Lower lobe of right lung (tissue), 2 donors: ENCODE results near the gene KANTR. TPM values are rescaled to one million over a fixed set of nuclear protein-coding genes. Genes with fewer than 3 reads are reported as not detected.

ENCODE experiments used
- ATAC-seq, 2 donors: fragments of 200-7000 bp; cut with Tn5 transposase; one replicate each; pipeline ENCODE4 v1.9.1; 2020 to 2022; ENCODE audit warnings: mild to moderate bottlenecking in 2 of 2, moderate library complexity in 2 of 2
- DNase-seq: peaks from one replicate; pipeline ENCODE4 v3.0.0-alpha.2; 2020
- H3K27ac ChIP-seq: fragments of 200-600 bp; one replicate; pipeline ENCODE4 v1.8.0; 2022
- H3K27me3 ChIP-seq: fragments of 200-600 bp; one replicate; pipeline ENCODE4 v1.8.0; 2022; ENCODE audit warnings: low read depth
- H3K36me3 ChIP-seq: fragments of 200-600 bp; one replicate; pipeline ENCODE4 v1.8.0; 2022; ENCODE audit warnings: mild to moderate bottlenecking
- H3K4me1 ChIP-seq: fragments of 200-600 bp; one replicate; pipeline ENCODE4 v1.8.0; 2022
- H3K4me3 ChIP-seq: fragments of 200-600 bp; one replicate; pipeline ENCODE4 v1.8.0; 2022; ENCODE audit warnings: mild to moderate bottlenecking
- H3K9me3 ChIP-seq: fragments of 200-600 bp; one replicate; pipeline ENCODE4 v1.8.0; 2022
- intact Hi-C: fragments of 100-400 bp; cut with DNase I; formaldehyde crosslinking; loops from one replicate; pipeline ENCODE4 v1.11.0; 2022
- total RNA-seq: library from RNA; stranded (reverse); fragmentation: NEBNext Ultra II Directional; extraction: Animal tissue kit (Norgen Biotek cat#: 25700); gene quantifications from one replicate; pipeline ENCODE4 v1.2.1, GENCODE V29; 2021
- TF ChIP-seq, protein P1 (sequence below): fragments of 200-600 bp; IDR thresholded peaks from one replicate; pipeline ENCODE4 v1.8.0; 2022; ENCODE audit warnings: antibody characterized with exemption, mild to moderate bottlenecking
- donor health status: DM: no; HTN: yes; CAD: no; lungs with severe emphysema.

Gene KANTR
- total RNA-seq, 1 donor from 2014 or later, result 14.8 TPM

DNA sequence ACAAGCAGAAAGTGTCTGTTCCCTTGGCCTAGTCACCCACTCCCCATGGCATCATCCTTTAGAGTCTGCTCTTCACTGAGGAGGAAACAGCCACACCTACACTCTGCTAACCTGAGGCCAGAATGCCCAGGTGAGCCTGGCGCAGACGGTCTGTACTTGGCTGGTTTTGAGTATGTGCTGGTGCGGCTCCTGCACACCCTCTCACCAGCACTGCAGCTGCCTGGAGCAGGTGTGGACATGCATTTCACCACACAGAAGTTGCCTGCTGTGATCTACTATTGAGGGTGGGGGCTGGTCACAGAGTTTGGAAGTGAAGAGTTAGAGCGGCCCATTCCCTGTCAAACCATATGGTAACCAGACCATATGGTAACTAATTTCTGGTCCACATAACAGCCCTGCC is 39.5 kb downstream of the KANTR start:
- H3K27ac ChIP-seq, result no peak overlapping the region
- no peaks in the 10 kb centered on the region for H3K9me3 ChIP-seq
- no peaks in the 10 kb centered on the region for H3K4me1 ChIP-seq
- TF ChIP-seq, protein P1, sequence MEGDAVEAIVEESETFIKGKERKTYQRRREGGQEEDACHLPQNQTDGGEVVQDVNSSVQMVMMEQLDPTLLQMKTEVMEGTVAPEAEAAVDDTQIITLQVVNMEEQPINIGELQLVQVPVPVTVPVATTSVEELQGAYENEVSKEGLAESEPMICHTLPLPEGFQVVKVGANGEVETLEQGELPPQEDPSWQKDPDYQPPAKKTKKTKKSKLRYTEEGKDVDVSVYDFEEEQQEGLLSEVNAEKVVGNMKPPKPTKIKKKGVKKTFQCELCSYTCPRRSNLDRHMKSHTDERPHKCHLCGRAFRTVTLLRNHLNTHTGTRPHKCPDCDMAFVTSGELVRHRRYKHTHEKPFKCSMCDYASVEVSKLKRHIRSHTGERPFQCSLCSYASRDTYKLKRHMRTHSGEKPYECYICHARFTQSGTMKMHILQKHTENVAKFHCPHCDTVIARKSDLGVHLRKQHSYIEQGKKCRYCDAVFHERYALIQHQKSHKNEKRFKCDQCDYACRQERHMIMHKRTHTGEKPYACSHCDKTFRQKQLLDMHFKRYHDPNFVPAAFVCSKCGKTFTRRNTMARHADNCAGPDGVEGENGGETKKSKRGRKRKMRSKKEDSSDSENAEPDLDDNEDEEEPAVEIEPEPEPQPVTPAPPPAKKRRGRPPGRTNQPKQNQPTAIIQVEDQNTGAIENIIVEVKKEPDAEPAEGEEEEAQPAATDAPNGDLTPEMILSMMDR, result no peak
- intact Hi-C loops, result no loop called here
- H3K4me3 ChIP-seq, result no peak overlapping the region
- H3K36me3 ChIP-seq, result peaks cover 6% of the 10 kb centered on the region
- DNase-seq (no peak), ATAC-seq (no peak)
- no peaks in the 10 kb centered on the region for H3K27me3 ChIP-seq

DNA sequence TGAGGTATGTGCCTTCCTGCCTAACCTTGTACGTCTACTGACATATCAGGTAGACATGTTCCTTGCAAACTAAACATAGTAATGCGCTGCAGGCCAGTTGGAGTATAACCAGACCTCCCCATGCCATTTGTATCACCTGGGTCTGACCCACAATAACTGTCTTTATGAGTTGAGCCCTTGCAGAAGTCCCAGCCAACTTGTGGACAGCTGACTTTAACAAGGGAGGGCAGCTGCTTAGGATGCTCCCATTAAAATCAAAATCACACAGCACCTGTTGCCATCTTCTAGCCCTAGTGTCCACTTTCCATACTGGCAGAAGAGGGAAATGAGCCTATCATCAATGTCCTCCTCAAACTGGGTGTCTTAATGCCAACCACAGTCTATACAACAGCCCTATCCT is 41.6 kb downstream of the KANTR start:
- TF ChIP-seq, protein P1, result no peak
- intact Hi-C loops, result no loop called here
- no peak for DNase-seq
- H3K27me3 ChIP-seq, result no peaks in the 10 kb centered on the region
- no peaks in the 10 kb centered on the region for H3K9me3 ChIP-seq
- no peak for ATAC-seq
- no peak overlapping the region for H3K4me3 ChIP-seq
- peaks cover 6% of the 10 kb centered on the region for H3K36me3 ChIP-seq
- no peaks in the 10 kb centered on the region for H3K4me1 ChIP-seq
- no peak overlapping the region for H3K27ac ChIP-seq

DNA sequence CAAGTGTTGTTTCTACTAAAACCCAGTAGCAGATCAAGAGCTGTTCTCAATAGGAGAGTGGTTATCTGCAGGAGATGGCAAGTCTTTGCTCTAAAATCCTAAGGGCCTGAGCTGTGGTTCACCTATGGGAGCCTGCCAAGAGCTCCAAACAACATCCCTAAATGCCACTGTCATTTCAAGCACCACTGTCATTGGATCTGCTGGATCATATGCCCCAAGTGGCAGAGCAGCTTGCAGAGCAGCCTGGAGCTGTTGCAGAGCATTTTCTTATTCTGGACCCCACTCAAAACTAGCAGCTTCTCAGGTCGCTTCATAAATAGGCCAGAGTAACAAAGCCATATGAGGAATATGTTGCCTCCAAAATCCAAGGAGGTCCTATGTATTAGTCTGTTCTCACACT is 59.6 kb downstream of the KANTR start:
- intact Hi-C loops, result no loop called here
- Histone ChIP-seq H3K9me3 (no peaks in the 10 kb centered on the region), H3K4me3 (no peak overlapping the region), H3K4me1 (no peaks in the 10 kb centered on the region), H3K27me3 (no peaks in the 10 kb centered on the region), H3K36me3 (no peaks in the 10 kb centered on the region), H3K27ac (no peak overlapping the region)
- TF ChIP-seq, protein P1, result no peak
- DNase-seq (no peak), ATAC-seq (no peak)

DNA sequence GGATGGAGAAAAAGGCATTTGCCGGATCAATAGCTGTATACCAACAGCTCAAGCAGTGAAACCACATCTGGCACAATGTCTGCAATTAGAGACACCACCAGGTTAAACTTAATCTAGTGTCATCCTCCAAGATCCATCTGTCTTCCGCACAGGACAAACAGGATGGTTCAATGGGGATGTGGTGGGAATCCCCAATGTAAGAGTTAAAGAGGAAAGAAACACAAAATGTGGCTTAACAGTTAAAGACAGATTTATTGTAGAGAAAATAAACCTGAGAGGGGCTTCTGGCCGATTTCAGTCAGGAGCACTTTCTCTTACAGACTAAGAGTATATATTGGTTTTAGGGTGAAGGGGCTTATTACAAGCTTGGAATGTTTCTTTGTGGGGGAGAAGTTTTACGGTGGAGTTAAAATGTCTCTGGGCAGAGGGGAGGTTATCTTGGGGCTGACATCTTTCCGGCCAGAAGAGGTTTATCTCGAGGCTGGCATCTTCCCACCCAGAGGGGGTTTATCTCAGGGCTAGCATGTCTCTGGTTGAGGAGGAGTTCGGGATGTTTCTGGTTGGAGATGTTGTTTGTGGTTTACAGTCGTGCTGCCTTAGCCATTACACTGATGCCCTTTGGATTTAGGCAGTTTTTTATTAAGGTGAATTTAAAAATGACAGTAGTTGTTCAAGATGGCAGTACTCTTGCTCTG is 61.7 kb downstream of the KANTR start:
- Histone ChIP-seq H3K4me1 (no peaks in the 10 kb centered on the region), H3K27ac (no peak overlapping the region), H3K36me3 (no peaks in the 10 kb centered on the region), H3K4me3 (no peak overlapping the region), H3K27me3 (no peaks in the 10 kb centered on the region), H3K9me3 (no peaks in the 10 kb centered on the region)
- intact Hi-C loops, result no loop called here
- DNase-seq, result no peak
- ATAC-seq, result no peak
- TF ChIP-seq, protein P1, result no peak

DNA sequence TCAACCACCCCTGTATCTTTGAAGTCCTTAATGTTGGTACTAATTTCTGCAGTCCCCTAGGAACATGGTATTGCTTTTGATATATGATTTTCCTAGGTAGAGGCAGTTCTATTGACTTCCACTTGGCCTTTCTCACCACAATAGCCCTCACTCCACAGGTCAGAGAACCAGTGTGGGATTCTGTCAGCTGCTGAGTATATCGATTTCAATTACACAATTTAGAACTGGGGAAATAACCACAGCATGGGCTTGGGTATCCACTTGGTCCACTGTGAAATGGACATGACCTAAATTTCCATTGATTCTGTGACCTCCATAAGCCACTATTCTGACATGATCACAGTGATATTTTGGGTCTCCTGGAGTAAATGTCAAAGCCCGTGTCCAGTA is 62.3 kb downstream of the KANTR start:
- H3K36me3 ChIP-seq, result no peaks in the 10 kb centered on the region
- H3K4me3 ChIP-seq, result no peak overlapping the region
- no peaks in the 10 kb centered on the region for H3K4me1 ChIP-seq
- no peak for ATAC-seq
- no peak overlapping the region for H3K27ac ChIP-seq
- intact Hi-C loops, result no loop called here
- no peaks in the 10 kb centered on the region for H3K27me3 ChIP-seq
- no peaks in the 10 kb centered on the region for H3K9me3 ChIP-seq
- TF ChIP-seq, protein P1, result no peak
- DNase-seq, result no peak
